HG03558 (cell line): ENCODE data around the gene DNLZ.

Source experiments
- ATAC-seq: cut with Tn5 transposase; IDR thresholded peaks from one replicate; pipeline ENCODE4 v1.9.1; 2021; ENCODE audit warnings: moderate number of reproducible peaks; ENCODE audit not compliant: unreplicated experiment; ENCODE audit errors: extremely low read depth

Gene DNLZ

GRCh38 chr9:136347472-136348256, 15.9 kb downstream of the DNLZ start:
- ATAC-seq: no peak

GRCh38 chr9:136346927-136347465, 16.5 kb downstream of the DNLZ start:
- no peak for ATAC-seq

DNA sequence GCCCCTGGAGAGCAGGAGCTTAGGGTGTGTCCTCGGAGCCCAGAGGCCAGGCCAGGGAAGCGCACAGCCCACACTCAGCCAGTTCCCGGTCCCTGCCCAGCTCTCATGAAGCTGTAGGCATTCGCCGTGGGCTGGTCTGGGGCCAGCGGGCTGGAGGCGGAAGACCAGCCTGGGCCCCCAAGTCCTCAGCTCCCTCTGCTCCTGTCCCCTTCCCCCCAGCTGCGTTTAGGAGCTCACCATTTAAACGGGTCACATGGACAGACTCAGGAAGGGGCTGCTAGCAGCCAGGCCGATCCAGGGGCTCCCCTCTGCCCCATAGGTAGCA, 17.4 kb downstream of the DNLZ start:
- ATAC-seq: no peak

DNA sequence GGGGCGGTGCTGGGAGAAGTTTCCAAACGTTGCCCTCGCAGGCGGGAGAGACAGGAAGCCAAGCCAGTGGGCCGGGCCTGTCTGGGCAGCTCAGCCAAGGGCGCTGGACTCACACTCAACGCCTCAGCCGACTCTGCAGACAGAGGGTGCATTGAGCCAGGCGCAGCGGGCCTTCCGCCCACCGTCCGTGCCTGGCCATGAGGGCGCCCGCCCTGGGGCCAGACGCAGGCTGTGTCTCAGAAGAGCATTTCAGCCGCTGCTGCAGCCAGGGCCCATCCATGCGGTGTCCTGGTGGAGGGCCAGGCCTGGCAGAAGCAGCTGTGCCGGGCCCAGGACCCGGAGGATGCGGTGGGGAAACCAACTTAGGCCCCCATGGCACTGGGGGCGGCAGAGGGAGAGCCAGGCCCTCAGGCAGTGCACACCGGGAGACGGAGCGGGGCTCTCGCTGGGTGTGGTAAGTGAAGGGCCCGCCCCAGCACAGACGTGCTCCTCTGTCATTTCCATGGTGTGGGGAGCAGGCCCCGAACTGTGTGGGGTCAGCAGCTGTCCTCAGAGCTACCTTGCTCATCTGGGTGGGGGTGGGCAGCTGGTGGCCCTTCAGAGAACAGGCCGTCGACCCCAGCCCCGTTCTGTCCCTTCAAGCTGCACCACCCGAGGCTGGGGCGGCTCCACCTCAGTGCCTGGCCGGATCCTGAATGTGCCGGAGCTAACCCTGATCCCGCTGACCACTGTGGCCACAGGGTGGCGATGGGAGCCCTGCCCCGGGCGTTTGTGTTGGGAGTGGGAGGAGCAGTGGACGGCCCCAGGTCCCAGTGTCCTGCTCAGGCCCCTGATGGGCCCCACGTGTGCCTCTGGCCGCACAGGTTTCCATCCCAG, 18.0 kb downstream of the DNLZ start:
- no peak for ATAC-seq

- ATAC-seq: no peak
These were observed 18.8 kb downstream of the DNLZ start for GRCh38 chr9:136344544-136345280.

GRCh38 chr9:136343884-136344269, 19.7 kb downstream of the DNLZ start:
- ATAC-seq: no peak

- no peak for ATAC-seq
These were observed 20.2 kb downstream of the DNLZ start for GRCh38 chr9:136343121-136343883.

DNA sequence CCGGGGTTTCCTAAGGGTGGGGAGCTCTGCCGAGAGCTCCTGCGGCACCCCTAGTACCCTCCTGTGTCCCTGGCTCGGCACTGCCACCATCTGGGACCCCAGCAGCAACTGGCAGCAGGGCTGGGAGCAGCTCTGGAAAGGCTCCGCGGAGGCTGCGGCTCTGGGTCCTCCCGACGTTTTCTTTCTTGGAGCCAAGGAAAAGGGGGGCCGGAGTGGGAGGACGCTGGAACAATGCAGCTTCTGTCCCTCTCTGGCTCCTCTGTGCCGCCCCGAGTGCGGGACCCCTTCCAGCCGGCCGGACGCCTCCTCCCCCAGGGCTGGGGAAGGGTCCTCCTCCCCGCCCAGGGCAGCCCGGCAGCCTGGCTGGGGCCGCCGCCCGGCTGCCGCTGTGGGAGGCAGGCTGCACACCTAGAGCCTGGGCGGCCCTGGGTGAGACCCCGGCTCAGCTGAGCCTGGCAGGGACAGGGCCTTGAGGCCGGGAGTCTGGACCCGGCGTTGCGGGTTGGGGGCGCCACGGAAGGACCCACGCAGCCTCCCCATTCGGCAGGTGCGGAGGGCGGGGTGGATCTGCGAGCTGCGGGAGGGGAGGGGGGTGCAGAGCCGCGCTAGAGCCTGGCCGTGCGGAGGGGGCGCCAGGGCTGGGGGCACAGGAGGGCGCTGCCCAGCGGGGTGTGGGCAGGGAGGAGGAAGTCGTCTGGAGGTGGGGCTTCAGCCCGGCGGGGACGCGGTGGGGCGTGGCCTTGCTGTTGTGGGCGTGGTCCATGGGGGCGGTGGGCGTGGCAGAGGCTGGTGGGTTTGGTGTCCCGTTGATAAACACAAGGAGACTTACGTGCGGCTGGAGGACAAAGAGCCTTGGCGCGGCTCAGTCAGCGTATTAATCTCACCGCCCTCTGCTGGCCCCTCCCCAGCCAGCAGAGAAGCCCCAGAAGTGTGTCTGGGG, 21.1 kb downstream of the DNLZ start:
- no peak for ATAC-seq

DNA sequence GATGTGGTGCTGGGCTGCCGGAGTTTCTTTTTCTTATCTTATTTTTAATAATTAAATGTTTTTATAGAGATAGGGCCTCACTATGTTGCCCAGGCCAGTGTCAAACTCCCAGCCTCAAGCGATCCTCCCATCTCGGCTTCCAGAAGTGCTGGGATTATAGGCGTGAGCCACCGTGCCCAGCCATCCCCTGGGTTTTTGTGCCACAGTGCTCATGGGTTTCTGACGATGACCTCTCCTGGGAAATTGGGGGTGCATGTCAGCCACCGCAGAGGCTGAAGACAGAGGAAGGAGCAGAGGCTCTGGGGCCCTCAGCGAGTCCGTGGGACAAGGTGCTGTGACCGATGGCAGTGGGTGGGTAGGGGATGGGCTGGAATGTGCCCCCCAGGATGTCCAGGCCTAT, 21.8 kb downstream of the DNLZ start:
- ATAC-seq: no peak

DNA sequence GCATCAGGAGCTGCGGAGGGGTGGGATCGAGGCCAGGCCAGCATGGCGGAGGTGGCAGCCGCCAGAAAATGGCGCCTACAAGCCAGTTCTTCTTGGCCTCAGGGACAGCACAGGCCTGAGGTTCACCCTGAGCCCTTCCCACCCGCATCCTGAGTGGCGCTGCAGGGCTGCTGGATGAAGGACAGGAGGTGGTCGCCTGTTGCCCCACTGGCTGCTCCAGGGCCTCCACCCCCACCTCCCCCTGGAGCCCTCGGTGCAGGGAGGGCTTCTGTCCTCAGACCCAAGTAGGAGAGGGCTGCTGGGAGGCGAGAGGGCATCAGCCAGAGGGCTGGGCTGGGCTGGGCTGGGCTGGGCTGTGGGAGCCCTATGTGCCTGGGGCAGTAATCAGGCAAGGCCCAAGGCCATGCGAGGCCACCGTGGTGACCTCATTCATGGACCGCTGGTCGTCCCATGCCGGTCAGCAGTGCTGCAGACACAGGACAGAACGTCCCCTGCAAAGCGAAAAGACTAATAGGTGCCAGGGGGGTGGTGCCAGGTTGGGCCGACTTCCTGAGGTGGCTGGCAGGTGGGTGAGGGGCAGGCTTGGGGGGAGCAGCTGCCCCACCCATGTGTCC, 22.4 kb downstream of the DNLZ start:
- ATAC-seq: no peak

- no peak for ATAC-seq
These were observed 23.0 kb downstream of the DNLZ start for GRCh38 chr9:136340356-136341041.

DNA sequence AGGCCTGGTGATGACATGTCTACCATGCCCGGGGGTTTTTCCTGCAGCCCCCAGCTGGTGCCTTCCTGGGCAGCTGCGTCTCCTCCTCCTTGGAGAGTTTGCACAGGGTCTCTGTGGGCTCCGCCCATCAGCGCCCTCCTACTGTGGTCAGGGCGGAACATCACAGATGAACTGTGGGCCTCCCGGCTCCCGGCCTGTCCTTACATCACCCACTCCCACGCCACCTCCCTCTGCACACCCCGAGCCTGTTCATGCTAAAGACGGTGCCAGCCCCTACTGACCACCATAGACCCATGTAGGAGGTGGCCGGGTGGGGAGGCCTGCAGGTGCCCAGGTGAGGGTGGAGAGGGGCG, 23.6 kb downstream of the DNLZ start:
- ATAC-seq: no peak

DNA sequence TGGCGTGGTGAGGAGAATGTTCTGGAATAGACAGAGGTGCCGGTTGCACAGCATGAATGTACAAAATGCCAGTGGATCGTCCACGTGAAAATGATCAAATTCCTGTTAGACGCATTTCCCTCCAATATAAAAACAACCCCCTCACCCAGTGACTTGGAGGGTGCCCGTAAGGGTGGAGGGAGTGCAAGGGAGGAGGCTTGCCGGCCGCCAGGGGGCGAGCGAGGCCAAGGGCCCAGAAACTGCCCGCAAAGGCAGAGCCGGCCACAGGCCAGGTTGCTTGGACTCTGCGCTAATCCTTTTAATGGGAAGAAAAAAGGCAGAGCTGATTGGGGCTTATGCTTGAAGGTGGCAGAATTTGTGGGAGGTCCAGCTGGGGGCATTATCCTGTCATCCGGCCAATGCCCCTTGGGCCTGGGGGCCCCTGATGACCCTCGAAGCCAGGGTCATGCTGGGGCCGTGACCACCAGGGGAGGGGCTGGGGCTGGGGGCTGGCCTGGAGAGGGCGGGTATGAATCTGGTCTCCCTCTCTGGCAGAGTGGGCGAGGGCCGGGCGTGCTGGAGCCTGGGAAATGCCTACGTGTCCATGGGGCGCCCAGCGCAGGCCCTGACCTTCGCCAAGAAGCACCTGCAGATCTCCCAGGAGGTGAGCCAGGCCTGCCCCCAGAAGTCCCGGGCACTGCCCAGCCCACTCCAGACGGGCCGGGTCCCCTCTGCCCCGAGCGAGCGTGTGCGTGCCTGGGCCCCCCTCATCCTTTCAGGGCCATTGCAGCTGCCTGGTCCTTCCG, 24.2 kb downstream of the DNLZ start:
- no peak for ATAC-seq

- no peak for ATAC-seq
These were observed 25.0 kb downstream of the DNLZ start for GRCh38 chr9:136338511-136338910.

DNA sequence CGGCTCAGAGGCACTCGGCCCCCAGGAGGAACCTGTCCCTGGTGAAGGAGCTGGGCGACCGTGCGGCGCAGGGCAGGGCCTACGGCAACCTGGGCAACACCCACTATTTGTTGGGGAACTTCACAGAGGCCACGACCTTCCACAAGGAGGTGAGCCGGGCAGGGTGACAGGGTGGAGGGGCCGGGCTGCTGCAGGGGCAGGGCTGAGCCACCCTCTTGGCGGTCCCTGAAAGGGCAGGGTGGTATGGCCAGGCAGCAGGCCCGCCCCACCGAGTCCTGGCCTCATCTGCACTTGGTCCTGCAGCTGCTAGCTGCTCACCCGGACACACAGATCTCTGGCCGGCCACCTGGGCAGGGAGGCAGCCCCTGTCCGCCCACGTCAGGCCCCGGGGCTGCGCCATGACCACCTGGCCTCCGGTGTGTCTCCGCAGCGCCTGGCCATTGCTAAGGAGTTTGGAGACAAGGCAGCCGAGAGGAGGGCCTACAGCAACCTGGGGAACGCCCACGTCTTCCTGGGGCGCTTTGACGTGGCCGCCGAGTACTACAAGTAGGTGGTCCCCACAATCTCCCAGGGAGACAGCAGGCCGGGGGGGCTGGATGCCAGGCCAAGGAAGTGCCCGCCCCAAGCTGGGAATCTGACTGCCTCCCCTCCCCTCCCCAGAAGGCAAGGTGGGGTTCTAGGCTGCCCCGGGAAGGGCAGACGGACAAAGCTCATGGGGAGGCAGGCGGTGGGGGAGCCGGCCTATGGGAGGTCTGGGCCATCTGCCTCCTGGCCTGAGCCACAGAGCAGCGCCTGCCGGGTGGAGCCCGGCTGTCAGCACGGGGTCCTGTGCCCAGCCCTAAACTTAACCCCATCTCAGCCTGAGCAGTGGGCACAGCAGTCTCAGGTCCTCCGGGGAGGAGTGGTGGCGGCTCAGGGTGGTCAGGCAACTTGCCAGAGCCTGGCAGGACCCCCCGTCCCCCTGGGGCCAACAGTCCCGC, 25.8 kb downstream of the DNLZ start:
- ATAC-seq: no peak

- ATAC-seq: no peak
These were observed 26.7 kb downstream of the DNLZ start for GRCh38 chr9:136336881-136337280.
